GM21381 (cell line): Measurements from ENCODE around the gene SCUBE3.

ENCODE experiments used
- ATAC-seq: cut with Tn5 transposase; IDR thresholded peaks from one replicate; pipeline ENCODE4 v1.9.1; 2021; ENCODE audit warnings: mild to moderate bottlenecking, moderate library complexity; ENCODE audit not compliant: unreplicated experiment

Gene SCUBE3

DNA sequence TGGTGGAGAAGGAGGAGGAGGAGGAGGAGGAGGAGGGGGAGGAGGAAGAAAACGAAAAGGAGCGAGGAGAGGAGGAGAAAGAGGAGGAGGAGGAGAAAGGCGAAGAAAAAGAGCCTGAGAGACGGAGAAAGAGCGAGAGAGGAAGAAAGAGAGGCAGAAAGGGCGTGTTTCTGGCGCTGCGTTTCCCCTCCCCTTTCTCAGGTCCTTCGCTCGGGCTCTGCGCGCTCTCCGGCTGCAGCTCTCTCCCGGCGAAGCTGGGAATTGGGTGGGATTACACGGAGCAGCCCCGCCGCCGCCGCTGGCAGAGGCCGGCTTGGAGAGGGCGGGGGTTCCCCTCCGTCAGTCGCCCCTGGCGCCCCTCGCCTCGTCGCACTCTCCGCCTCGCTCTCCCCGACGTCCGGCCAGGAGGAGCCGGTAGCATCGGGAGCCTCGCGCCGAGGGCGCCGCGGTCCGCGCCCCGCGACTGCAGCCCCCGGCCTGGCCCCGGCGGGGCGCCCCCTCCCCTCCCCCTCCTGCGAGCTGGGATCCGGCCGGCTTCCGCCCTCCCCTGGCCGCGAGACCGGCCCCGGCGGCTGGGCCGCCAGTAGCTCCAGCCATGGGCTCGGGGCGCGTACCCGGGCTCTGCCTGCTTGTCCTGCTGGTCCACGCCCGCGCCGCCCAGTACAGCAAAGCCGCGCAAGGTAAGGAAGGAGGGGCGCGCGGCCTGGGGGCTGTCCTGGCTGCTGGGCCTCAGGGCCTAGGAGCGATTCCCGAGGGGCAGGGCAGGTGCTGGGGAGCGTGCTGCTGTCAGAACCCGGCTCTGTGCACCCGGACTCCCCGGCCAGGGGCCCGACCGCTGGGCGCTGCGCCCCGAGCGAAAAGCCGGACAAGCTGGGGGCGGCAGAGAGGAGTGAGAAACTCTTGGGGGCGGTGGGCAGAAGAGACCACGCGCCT lies at the start of gene SCUBE3:
TSS of gene SCUBE3 (plus strand) at position 133 of the 933 bp plus-strand sequence. CDS start at position 596, 463 bp downstream.
- ATAC-seq, result no peak

DNA sequence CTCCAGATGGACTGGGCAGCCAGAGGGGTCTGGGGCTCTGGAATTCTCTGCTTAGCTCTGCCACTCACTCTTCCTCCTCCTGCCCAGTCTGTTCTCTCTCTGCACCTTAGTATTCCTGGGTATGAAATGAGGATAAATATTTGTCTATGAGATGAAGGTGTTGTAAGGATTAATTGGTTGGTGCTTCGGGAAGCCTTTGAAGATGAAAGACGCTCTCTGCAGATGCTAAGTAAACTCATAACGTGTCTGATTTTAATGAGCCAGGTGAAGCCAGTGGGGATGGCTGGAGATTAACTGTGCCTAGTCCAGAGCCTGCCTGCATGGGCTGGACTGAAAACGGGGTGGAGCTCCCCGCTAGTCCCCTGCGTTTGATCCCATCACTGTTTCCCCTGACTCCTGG lies 49.5 kb upstream of the SCUBE3 start:
- no peak for ATAC-seq

DNA sequence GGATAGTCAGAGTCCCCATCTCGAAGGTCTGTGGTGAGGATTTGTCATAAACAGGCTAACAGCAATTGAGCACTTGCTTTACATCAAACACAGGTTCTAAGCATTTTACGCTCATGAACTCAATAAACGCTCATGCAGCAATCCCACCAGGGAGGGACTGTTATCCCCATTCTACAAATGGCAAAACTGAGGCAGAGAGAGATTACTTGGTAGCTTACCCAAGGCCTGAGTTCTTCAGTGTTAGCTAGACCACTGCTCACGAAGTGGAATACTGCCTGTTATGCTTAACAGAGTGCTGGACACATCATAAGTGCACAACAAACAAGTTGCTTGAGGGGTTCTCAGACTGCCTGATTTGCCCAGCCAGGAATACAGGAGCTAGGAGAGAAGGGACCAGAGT lies 48.9 kb upstream of the SCUBE3 start:
- ATAC-seq, result no peak

DNA sequence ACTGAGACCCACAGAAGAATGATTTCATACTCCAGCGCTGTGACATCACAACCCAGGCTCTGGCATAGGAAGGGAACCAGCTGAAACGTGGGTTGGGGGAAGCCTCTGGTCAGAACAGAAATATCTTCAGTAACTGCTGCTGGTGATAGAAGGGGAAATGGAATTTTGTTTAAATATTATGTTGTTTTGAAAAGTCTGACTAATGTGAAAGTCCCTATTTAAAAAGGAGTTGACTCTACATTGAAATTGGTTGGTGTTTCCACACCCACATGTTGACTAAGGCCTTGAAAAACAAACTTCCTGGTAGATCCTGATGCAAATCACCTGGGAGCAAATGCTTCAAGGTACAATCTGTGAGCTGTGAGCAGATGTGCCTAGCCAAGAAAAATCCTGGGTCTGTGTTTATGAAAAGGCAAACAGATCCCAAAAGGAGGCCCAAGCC lies 48.1 kb upstream of the SCUBE3 start:
- ATAC-seq, result no peak

DNA sequence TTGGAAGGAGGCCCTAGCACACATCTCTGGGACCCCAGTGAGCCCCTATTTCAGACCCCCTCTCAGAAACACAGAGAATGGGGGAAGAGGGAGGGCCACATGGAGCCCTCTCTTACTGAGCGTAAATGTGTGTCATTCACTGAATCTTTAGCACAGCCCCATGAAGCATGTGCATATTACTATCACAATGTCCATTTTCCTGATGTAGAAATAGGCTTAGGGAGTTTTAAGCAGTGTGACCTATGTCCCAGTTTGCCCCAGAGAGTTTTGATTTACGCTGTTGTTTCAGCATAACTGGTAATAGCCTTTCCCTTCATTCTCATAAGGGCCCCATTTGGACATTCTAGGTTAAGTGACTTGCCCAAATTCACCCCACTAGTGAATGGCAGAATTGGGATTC lies 47.6 kb upstream of the SCUBE3 start:
- no peak for ATAC-seq

DNA sequence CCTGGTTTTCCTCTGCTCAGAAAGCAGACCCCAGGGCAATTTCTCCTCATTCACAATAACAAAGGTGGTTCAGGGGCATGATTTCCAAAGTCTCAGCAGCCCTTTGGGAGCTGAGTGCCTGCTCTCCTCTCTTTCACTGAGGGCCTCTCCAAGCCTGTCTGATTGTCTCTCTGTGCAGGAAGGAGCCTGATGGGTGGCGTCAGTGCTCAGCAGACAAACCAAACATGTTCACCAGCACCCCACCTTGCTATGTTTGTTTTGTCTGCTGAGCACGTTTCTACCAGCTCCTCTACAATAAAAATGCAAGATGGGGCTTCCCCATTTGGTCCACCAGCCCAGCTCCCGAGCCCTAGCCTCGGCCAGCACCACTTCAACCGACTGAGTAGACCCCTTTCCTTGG lies 47.2 kb upstream of the SCUBE3 start:
- no peak for ATAC-seq

DNA sequence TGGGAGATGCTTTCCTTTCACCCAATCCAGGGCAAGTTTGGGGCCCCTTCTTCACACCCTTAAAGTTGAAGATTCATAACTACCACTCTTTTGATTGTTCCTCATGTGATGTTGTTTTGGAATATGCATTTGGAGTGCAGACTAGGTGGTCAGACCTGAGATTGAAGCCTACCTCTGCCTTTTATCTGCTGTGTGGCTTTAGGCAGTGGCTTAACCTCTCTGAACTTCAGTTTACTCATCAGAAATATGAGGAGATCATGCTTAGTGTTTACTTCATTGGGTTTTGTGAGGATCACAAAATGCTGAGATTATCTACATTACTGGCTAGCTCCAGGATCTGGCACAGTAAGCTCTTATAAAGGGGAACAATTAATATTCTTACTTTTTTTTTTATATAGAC lies 46.3 kb upstream of the SCUBE3 start:
- no peak for ATAC-seq

DNA sequence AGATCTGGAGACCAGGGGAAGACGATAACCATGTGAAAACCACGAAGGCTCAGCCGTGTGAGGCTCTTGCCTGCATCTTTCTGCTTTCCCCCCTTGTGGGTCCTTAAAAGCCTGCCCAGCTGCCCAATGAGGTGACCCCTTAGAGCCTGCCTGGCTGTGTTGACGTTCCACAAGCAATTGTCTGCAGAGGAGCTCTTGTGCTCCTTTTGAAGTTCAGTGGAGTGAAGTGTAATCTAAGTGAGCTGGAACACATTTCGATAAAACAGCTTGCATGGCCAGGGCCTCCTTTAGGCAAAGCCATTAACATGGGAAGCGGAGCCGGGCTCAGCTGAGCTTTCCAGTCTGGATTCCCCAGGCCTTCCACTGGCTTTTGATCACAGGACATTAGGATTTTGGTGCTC lies 45.3 kb upstream of the SCUBE3 start:
- ATAC-seq, result no peak

DNA sequence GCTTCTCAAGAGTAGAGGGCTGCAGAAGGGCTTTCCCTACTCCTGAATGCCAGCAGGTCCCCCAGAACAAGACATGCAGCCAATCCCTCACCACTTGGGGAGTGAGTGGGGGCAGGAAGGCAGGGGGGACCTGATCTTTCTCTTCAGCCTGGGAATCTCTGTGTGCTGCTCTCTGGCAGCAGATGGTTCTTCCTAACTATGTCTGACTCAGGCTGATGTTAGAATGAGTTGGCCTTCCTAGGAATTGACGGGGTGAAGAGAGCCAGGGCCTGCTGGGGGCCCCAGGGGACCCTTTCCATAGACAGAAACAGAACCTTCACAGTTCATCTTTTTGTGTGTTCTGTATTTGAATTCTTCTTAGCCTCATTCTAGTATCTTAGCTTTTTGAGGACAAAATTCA lies 43.6 kb upstream of the SCUBE3 start:
- ATAC-seq, result no peak

DNA sequence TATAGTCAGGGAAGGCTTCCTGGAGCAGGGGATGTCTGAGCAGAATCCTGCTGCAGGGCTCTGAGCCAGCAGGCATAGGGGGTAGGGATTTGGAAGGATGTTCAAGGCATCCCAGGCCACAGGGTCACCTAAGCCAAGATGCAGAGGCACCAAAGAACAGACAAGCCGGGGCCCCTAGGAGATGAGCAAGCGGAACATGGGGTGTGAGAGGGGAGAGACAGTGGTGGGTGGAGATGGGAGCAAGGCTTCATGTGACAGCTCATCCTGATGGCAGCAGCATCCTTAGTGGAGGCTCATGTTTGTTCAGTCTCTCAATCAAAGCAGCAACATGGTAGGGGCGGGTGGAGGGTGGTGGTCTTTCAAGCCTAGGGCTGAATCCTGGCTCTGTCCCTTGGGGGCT lies 42.9 kb upstream of the SCUBE3 start:
- ATAC-seq, result no peak

DNA sequence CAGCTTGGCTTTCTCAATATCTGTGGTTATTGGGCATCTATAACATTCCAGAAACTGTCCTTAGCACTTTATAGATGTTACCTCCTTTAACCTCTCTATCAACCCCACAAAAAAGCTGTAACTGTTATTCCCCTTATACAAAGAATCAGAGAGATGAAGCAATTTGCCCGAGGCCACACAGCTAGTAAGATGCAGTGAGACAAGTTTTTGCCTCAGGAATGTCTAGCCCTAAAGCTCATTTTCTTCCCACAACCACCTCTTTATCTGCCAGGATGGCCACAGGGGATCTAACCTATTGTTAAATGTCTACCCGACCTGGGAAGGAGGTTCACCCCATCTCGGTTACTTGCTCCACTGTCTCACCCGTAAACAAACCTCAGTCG lies 40.7 kb upstream of the SCUBE3 start:
- ATAC-seq, result no peak

DNA sequence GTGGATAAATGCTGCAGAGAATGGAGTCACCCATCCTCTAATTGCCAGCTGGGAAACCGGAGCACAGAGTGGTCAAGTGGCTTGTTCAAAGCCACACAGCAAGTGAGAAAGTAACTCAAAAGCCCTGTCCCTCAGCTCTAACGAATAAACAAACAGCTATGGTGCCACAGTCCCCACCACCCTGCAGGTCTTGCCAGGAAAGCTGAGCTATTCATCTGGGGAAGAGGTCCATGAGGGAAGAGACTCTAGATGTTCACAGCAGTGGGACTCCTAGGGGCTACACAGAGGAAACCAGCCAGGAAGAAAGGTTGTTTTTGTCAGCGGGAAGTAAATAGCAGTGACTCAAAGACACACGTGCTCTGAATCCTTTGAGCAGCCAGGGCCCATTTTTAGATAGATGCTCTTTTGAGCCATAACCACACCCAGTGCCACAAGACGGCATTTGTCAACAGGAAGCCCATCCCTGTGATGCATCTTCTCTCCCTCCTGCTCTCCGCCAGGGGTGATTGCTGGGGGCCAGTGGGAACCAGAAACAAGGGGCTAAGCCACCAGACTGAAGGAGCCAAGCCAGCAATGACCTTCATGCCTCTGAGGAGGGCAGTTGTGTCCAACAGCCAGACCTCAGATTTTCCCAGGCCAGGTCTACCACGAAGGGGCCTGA lies 40.2 kb upstream of the SCUBE3 start:
- ATAC-seq, result no peak

DNA sequence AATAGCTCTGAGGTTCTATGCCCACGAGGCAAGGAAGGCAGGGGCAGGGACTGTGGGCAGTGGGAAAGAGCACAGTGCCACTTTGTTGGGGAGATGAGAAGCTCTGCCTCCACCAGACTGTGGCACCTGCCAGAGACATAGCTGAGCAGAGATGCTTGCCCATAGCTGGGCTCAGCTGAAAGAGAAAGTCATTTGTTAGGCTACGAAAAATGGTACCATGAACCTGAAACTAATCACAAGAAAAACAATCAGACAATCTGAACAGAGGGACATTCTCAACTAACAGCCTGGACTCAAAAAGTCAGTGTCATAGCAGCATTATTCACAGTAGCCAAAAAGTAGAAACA lies 39.7 kb upstream of the SCUBE3 start:
- no peak for ATAC-seq

DNA sequence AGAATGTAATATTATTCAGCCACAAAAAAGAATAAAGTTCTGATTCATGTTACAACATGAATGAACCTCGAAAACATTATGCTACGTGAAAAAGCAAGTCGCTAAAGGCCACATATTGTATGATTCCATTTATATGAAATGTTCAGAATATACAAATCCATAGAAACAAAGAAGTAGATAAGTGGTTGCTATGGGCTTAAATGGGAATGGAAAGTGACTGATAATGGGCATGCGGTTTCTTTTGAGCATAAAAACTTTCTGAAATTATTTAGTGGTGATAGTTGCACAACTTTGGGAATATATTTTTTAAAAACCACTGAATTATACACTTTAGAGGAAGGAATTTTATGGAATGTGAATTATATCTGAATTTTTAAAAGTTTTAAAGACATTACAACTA lies 39.3 kb upstream of the SCUBE3 start:
- ATAC-seq, result no peak

DNA sequence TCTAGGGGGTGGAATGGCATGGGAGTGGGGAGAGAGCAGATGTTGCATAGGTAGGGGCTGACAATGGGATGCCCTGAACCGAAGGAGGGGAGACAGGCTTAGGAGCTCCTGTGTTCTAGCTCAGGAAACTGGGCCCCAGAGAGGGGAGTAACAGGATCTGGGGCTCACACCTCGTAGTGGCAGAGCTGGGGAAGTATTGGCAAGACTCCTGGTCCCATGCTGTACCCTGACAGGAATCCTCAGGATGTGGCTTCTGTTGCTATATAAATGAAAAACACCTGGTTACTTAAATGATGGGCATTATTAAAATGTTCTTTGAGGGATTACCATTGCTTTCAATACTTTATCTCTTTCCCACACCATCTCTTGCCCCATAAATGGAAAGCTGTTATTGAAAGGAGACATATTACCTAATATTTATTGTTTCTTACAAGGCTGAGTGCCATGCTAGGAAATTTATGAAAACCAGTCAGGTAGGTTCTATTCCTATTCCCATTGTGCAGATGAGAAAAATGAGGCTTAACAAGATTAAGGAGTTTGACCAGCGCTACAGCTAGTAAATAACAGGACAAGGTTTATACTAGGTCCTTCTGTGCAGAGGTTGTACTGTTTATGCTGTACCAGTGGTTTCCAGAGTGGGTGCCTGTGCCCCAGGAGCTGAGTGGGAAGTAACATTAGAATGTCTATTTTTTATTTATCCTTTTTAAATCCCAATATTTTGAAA lies 37.3 kb upstream of the SCUBE3 start:
- ATAC-seq, result no peak

DNA sequence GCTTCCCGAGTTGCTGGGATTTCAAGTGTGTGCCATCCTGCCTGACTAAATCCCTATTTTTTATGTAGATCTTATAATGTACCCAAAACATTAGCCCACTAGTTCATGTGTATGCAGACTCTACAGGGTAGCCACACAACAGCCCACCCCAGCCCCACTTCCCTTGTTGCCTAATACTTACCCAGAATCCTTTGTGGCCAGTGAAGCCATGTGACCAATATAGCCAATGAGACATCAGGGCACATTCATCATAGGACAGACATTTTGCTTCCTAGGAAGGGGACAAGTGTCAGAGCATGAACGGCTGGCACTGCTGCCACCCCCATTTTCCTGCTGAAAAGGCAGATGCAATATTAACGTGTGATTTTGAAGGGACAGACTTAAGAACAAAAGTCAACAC lies 36.6 kb upstream of the SCUBE3 start:
- no peak for ATAC-seq

DNA sequence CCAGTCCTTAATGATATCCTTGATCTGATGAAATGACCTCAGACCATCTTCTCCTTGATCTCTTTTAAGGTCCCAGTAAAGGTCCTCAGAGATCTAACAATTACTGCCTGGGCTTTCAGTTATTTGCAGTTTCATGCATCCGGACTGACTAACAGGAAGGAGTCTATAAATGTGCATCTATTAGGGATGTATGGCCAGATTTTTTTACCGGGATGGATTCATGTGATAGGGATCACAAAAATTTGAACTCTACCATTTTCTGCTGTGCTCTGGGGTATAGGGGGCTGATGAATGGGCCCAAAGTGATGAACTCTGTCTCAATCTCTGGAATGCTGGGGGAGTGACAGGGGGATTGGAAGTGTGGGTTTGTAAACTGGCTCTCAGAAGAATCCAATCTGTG lies 36.2 kb upstream of the SCUBE3 start:
- ATAC-seq, result no peak

DNA sequence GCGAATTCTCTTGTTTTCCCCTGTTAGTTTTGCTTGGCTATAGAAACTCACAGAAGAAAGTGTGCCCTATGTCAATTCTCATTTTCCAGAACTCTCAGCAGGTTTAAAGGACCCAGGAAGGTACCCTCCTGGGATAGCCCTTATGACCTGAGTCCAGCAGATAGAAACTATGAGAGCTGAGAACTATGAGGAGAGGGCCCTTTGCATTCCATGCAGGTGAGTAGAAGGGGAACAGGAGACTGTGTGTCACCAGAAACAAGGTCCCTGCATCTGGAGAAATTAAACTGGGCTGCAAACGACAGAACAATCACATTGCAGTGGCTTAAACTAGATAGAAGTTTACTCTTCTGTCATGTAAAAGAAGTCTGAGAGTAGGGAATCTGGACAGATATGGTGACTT lies 35.7 kb upstream of the SCUBE3 start:
- no peak for ATAC-seq

DNA sequence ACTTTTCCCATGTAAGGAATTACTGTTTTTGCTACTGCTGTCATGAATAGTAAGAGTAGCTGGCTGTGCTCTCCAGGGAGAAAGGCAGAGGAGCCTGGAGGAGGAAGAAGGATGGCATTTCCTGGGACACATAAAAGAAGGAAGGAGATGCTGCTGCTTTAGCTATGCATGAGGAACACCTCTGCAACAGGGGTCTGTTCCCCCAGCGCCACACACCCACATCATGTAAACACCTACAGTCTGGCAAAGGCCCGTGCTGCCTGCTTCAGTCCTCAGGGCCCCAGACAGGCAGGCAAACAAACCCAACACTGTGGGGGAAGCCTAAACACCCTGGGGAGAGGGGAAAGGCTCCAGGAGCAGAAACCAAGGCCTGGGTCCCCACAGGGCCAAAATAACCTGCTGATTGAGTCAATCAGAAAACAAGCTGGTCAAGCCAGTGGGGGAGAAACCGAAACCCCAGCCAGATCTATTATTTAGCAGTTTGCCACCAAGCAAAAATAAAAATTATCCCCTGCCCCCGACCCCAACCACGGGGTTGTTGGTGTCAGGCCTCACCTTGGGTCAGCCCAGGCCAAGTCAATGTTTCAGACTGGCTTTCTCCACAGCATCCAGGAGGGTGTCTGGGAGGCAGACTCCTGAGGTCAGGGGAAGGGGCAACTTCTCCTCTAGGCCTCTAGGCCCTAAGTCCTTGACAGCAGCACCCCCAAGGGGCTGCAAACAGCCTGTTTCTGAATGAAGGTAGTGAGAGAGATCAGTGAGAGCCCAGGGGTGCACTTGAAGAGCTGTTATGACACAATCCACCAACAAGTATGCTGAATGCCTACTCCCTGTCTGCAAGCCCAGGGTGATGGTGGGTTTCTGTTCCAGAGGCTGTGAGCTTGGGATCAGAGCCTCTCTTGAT lies 34.6 kb upstream of the SCUBE3 start:
- no peak for ATAC-seq

DNA sequence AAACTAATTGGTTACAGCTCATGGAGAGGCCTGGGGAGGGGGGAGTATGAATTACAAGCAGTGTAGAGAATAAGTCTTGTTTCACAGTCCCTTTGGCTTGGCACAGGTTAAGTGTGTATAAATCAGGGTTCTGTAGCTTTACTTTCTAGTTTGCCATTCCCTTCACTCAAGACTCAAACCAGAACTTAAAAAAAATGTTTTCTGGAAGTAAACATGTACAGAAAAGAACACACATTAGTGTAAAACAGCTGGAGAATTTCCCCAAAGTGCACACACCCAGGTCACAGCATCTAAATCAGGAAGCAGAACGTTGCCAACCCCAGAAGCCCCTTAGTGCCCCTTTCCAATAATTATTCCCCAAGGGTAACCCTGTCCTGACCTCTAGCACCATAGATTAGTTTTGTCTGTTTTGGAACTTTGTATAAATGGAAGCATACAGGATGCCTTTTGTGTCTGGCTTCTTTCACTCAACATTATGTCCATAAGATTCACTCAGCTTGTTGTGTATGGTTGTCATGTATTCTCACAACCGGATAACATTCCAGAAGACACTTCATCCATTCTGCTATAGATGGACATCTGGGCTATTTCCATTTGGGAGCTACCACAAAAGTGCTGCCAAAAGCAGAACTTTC lies 33.7 kb upstream of the SCUBE3 start:
- no peak for ATAC-seq
